Uterus (tissue), 4 donors: ENCODE data around the gene CSGALNACT2. TPM values are rescaled to one million over a fixed set of nuclear protein-coding genes. Genes with fewer than 3 reads are reported as not detected.

Source experiments
- DNase-seq, 2 donors: peaks; one replicate each; pipeline ENCODE4 v3.0.0-alpha.2; 2019 to 2020
- H3K27ac ChIP-seq, 2 donors: fragments of 200-600 bp; sonication (generic); 1 replicate in 1 of 2; 2 replicates in 1 of 2; pipeline ENCODE4 v1.5.1; 2016 to 2018
- H3K27me3 ChIP-seq, 2 donors: fragments of 200-600 bp; sonication (generic); one replicate each; pipeline ENCODE4 v1.5.1; 2018 to 2019; ENCODE audit warnings: control low read depth in 1 of 2
- H3K36me3 ChIP-seq, 2 donors: fragments of 200-600 bp; sonication (generic); one replicate each; pipeline ENCODE4 v1.5.1; 2019; ENCODE audit warnings: control low read depth in 1 of 2
- H3K4me1 ChIP-seq, 2 donors: fragments of 200-600 bp; sonication (generic); one replicate each; pipeline ENCODE4 v1.5.1; 2018 to 2019; ENCODE audit warnings: control low read depth in 1 of 2
- H3K4me3 ChIP-seq, 2 donors: fragments of 200-600 bp; sonication (generic); 1 replicate in 1 of 2; 2 replicates in 1 of 2; pipeline ENCODE4 v1.5.1; 2018 to 2019; ENCODE audit warnings: mild to moderate bottlenecking in 1 of 2
- H3K9me3 ChIP-seq, 2 donors: fragments of 200-600 bp; sonication (generic); one replicate each; pipeline ENCODE4 v1.5.1; 2019; ENCODE audit warnings: control low read depth in 1 of 2
- POLR2A ChIP-seq, 2 donors: fragments of 450-650 bp; IDR thresholded peaks; one replicate each; pipeline ENCODE4 v1.6.1; 2016; ENCODE audit warnings: antibody characterized with exemption in 2 of 2, mild to moderate bottlenecking in 1 of 2, moderate library complexity in 1 of 2
- intact Hi-C: fragments of 100-400 bp; cut with DNase I; formaldehyde crosslinking; loops from one replicate; pipeline ENCODE4 v1.15.1; 2023; ENCODE audit warnings: low total_unique reads
- total RNA-seq, 4 donors: library from RNA; depleted of rRNA in 3 of 4; stranded (reverse); fragments of >200 nt in 3 of 4; gene quantifications; one replicate each; pipeline versions ENCODE4 v1.1.0 to v1.2.4, GENCODE V29; 2014 to 2023
- TF ChIP-seq, protein P1 (sequence below), 4 experiments: fragments of 200-600 bp in 2 of 4; fragments of 450-650 bp in 2 of 4; sonication (generic) in 2 of 4; IDR thresholded peaks; one replicate each; pipeline ENCODE4 v1.5.1; 2016 to 2019; ENCODE audit warnings: antibody characterized with exemption in 4 of 4, mild to moderate bottlenecking in 2 of 4, moderate library complexity in 1 of 4
- donor health status: DM: yes; HTN: yes; CAD: no.

Gene CSGALNACT2
- total RNA-seq, 4 donors from 2014 or later, result 18.4 to 43.7 (median 25.1) TPM

DNA sequence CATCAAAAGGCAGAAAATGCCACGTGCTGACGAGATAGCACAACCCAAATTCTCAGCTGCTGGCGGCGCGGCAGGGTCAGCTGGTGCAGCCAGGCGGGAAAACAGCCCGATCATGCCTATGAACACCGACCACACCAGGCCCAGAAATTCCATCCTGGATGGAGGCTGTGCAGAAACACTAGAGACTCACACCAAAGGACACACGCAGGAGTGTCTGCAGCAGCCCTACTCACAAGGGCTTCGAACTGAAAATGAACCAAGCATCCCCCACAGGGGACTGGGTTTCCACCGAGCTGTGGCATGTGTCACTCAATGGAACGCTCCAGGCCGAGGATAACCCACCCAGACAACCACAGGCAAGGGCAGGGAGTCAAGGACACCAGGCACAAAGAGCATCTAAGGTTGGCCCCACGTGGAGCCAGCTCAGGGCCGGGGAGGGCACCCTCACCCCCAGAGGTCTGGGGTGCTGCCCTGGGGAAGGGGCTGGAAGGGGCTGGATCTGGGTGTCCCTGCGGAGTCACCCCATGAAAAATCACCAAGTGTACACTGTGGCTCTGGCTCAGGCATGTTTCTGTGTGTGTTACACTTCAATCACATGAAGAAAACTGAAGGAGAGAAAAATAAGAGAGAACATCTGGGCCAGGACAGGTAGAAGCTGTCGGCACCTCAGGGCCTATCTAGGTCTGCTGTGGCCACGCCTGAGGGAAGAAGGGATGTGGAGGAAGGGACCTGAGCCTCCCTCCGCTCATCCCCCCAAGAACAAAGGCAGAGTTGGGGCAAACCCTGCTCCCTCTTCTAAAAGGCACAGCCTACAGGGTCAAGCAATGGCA, 95.6 kb downstream of the CSGALNACT2 start:
- Histone ChIP-seq H3K4me3 (no peak overlapping the region), H3K27ac (no peak overlapping the region), H3K4me1 (peaks cover 0 to 4% of the 10 kb centered on the region in 2 donors), H3K36me3 (no peaks in the 10 kb centered on the region), H3K27me3 (peaks cover 0 to 4% of the 10 kb centered on the region in 2 donors), H3K9me3 (no peaks in the 10 kb centered on the region)
- no peak for TF ChIP-seq POLR2A (IDR thresholded peaks at IDR 0.05)
- TF ChIP-seq, protein P1, sequence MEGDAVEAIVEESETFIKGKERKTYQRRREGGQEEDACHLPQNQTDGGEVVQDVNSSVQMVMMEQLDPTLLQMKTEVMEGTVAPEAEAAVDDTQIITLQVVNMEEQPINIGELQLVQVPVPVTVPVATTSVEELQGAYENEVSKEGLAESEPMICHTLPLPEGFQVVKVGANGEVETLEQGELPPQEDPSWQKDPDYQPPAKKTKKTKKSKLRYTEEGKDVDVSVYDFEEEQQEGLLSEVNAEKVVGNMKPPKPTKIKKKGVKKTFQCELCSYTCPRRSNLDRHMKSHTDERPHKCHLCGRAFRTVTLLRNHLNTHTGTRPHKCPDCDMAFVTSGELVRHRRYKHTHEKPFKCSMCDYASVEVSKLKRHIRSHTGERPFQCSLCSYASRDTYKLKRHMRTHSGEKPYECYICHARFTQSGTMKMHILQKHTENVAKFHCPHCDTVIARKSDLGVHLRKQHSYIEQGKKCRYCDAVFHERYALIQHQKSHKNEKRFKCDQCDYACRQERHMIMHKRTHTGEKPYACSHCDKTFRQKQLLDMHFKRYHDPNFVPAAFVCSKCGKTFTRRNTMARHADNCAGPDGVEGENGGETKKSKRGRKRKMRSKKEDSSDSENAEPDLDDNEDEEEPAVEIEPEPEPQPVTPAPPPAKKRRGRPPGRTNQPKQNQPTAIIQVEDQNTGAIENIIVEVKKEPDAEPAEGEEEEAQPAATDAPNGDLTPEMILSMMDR (IDR thresholded peaks at IDR 0.05), result no peak
- intact Hi-C loops, result no loop called here
- DNase-seq, result peak in 1 of 2 donors; percentile 4

DNA sequence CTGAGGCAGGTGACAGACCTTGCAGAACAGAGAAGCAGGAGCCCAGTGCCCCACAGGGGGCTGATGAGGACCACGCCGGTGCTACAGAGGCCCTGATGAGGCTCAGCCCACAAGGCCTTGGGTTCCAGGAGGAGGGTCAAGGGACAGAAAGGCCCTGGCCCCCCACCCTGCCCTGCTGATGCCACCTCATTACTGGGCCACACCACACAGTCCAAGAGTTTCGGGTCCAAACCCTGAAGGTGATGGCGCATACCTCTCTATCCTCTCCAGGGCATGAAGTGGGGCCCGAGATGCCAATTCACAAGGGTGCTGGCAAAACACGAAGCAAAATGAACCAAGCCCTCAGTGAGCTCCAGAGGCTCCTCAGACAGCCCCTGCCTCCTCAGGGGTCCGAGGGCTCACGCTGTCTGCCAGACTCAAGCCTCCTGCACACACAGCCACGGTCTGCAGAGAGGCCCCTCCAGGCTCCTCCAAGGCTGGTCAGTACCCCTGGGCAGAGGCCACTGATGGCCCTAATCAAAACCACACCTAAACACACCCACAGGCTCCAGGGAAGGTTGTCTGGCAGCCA, 96.3 kb downstream of the CSGALNACT2 start:
- Histone ChIP-seq H3K9me3 (no peaks in the 10 kb centered on the region), H3K27ac (no peak overlapping the region), H3K4me3 (no peak overlapping the region), H3K4me1 (peaks cover 0 to 3% of the 10 kb centered on the region in 2 donors), H3K36me3 (no peaks in the 10 kb centered on the region), H3K27me3 (peaks cover 0 to 4% of the 10 kb centered on the region in 2 donors)
- peak in 1 of 2 donors; percentile 9 for DNase-seq
- intact Hi-C loops, result no loop called here
- no peak for TF ChIP-seq POLR2A (IDR thresholded peaks at IDR 0.05)
- TF ChIP-seq, protein P1 (IDR thresholded peaks at IDR 0.05), result no peak

Other genes starting within 250 kb of the CSGALNACT2 start
- 1 to 10 TPM in 2 of 4 donors, under 1 TPM in 2; under 0.01 to 6.3 (median 1.0) TPM for gene RET, start 61.4 kb upstream of the CSGALNACT2 start, total RNA-seq
- gene RASGEF1A, start 128.6 kb downstream of the CSGALNACT2 start, total RNA-seq, result 1 to 10 TPM in 2 of 4 donors, under 1 TPM in 1, not detected in 1; under 0.01 to 3.5 (median 2.8) TPM
- not detected for gene FXYD4, start 233.2 kb downstream of the CSGALNACT2 start, total RNA-seq